Parathyroid adenoma (tissue), 2 donors: ENCODE results near the gene PRKCH.

ENCODE experiments used
- H2AFZ ChIP-seq: fragments of 300-600 bp; sonication (generic); one replicate; pipeline ENCODE4 v1.7.0; 2017; ENCODE audit warnings: antibody characterized with exemption, mild to moderate bottlenecking
- H3K27ac ChIP-seq: fragments of 300-600 bp; sonication (generic); one replicate; pipeline ENCODE4 v1.7.0; 2017
- H3K27me3 ChIP-seq: fragments of 300-600 bp; sonication (generic); one replicate; pipeline ENCODE4 v1.7.0; 2017; ENCODE audit warnings: low read length; ENCODE audit not compliant: control insufficient read depth, insufficient read depth
- H3K36me3 ChIP-seq: fragments of 300-600 bp; sonication (generic); one replicate; pipeline ENCODE4 v1.7.0; 2017; ENCODE audit warnings: low read length; ENCODE audit not compliant: control insufficient read depth, insufficient read depth
- H3K4me1 ChIP-seq: fragments of 300-600 bp; sonication (generic); one replicate; pipeline ENCODE4 v1.7.0; 2017; ENCODE audit warnings: control low read depth
- H3K4me2 ChIP-seq: fragments of 300-600 bp; sonication (generic); one replicate; pipeline ENCODE4 v1.7.0; 2017; ENCODE audit warnings: low read length
- H3K4me3 ChIP-seq: fragments of 300-600 bp; sonication (generic); one replicate; pipeline ENCODE4 v1.7.0; 2017; ENCODE audit warnings: low read depth, low read length
- H3K79me2 ChIP-seq: fragments of 300-600 bp; sonication (generic); one replicate; pipeline ENCODE4 v1.7.0; 2017; ENCODE audit warnings: control low read depth
- H3K9ac ChIP-seq: fragments of 300-600 bp; sonication (generic); one replicate; pipeline ENCODE4 v1.7.0; 2017; ENCODE audit warnings: mild to moderate bottlenecking
- H3K9me3 ChIP-seq: fragments of 300-600 bp; sonication (generic); one replicate; pipeline ENCODE4 v1.7.0; 2017; ENCODE audit warnings: low read length; ENCODE audit not compliant: control insufficient read depth
- TF ChIP-seq, protein P1 (sequence below): fragments of 300-600 bp; sonication (generic); IDR thresholded peaks from one replicate; pipeline ENCODE4 v1.7.0; 2017; ENCODE audit warnings: antibody characterized with exemption, mild to moderate bottlenecking
- donor health status: primary hyperparathyroidism.

The PRKCH gene

DNA sequence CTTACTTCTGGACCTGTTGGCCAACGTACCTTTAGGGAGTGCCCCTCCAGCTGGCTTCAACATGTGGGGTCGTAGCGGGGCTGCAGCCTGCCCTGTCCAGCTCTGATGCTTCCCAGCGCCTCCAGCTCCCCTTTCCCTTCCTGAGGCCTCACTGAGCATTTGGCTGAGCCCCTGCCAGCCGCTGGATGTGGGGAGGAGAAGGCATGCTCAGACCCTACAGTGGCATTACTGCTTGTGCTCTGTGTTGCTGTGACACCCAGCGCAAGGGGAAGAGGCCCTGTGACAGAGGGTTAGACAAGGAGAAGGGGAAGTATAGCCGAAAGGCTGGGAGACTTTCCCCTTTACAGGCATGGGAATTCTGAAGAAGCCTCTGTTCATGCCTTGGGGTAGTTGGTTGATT lies 145.9 kb downstream of the PRKCH start:
- Histone ChIP-seq H3K9ac (no peak overlapping the region), H3K4me1 (peaks cover 9% of the 10 kb centered on the region), H3K27ac (no peak overlapping the region)

DNA sequence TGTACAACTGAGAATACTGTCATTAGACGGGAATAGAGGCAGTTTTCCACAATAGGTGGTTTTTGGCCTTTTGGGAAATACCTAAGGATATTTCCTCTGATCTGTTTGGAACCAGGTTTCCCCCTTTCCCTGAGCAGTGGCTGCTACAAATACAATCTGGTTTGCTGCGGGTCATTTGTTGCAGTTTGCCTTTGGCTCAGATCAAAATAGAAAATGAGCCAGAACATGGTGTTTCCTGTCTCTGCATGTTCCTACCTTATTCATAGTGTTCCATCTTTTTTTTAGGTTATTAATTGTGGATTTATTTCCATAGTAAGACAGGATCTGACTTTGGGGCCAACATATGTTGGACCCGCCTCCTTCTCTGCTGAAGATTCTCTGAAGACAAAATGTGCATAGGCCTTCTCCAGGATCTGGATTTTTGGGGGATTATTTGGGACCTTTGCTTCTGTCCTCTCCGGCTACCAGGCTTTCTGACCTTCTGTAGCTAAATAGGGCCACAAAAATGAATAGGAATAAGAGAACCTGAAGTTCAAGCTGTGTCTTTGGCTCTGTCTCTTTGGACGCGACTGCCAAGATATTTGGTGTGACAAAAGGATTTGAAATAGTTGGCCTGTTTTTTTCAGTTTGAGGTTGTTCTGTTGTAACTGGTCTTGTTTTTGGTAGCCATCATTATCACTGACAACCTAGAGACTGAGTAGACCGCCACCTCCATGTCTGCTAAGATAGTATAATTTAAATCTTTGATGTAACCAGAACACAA lies 146.9 kb downstream of the PRKCH start:
- H3K9me3 ChIP-seq = no peaks in the 10 kb centered on the region
- H3K27ac ChIP-seq = no peak overlapping the region
- H3K4me2 ChIP-seq = no peak overlapping the region
- no peak overlapping the region for H3K4me3 ChIP-seq
- no peak overlapping the region for H2AFZ ChIP-seq
- H3K4me1 ChIP-seq = peaks cover 9% of the 10 kb centered on the region
- no peaks in the 10 kb centered on the region for H3K79me2 ChIP-seq
- H3K27me3 ChIP-seq = no peaks in the 10 kb centered on the region
- TF ChIP-seq, protein P1, sequence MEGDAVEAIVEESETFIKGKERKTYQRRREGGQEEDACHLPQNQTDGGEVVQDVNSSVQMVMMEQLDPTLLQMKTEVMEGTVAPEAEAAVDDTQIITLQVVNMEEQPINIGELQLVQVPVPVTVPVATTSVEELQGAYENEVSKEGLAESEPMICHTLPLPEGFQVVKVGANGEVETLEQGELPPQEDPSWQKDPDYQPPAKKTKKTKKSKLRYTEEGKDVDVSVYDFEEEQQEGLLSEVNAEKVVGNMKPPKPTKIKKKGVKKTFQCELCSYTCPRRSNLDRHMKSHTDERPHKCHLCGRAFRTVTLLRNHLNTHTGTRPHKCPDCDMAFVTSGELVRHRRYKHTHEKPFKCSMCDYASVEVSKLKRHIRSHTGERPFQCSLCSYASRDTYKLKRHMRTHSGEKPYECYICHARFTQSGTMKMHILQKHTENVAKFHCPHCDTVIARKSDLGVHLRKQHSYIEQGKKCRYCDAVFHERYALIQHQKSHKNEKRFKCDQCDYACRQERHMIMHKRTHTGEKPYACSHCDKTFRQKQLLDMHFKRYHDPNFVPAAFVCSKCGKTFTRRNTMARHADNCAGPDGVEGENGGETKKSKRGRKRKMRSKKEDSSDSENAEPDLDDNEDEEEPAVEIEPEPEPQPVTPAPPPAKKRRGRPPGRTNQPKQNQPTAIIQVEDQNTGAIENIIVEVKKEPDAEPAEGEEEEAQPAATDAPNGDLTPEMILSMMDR = no peak
- H3K36me3 ChIP-seq = no peaks in the 10 kb centered on the region
- no peak overlapping the region for H3K9ac ChIP-seq

More for the DNA sequence above, 145.9 kb downstream of the PRKCH start:
- H3K4me2 ChIP-seq = no peak overlapping the region
- no peaks in the 10 kb centered on the region for H3K9me3 ChIP-seq
- H3K79me2 ChIP-seq = no peaks in the 10 kb centered on the region
- H3K27me3 ChIP-seq = no peaks in the 10 kb centered on the region
- no peaks in the 10 kb centered on the region for H3K36me3 ChIP-seq
- H3K4me3 ChIP-seq = no peak overlapping the region
- TF ChIP-seq, protein P1 = no peak
- no peak overlapping the region for H2AFZ ChIP-seq

DNA sequence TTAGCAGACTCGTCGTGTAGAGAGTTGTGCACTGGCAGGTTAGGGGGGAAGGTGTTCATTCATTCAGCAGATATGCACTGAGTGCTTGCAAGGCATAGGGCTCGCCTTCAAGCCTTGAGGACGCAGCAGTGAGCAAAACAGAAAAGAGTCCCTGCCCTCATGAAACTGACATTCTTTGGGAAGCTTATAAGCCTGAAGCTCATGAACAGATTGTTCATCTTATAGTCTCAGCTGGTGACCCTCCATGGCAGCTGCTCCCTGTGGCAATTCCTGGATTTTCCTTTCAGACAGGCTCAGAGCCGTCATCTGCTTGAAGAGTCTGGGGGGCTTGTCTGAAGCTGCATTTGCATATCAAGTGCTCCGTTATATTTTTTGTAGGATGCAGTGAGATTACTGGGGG lies 148.4 kb downstream of the PRKCH start:
- no peak overlapping the region for H3K4me3 ChIP-seq
- H3K27ac ChIP-seq = no peak overlapping the region
- no peaks in the 10 kb centered on the region for H3K27me3 ChIP-seq
- TF ChIP-seq, protein P1 = no peak
- H3K4me1 ChIP-seq = peaks cover 9% of the 10 kb centered on the region
- no peak overlapping the region for H3K9ac ChIP-seq
- no peak overlapping the region for H3K4me2 ChIP-seq
- no peak overlapping the region for H2AFZ ChIP-seq
- H3K79me2 ChIP-seq = no peaks in the 10 kb centered on the region
- no peaks in the 10 kb centered on the region for H3K36me3 ChIP-seq
- H3K9me3 ChIP-seq = no peaks in the 10 kb centered on the region

DNA sequence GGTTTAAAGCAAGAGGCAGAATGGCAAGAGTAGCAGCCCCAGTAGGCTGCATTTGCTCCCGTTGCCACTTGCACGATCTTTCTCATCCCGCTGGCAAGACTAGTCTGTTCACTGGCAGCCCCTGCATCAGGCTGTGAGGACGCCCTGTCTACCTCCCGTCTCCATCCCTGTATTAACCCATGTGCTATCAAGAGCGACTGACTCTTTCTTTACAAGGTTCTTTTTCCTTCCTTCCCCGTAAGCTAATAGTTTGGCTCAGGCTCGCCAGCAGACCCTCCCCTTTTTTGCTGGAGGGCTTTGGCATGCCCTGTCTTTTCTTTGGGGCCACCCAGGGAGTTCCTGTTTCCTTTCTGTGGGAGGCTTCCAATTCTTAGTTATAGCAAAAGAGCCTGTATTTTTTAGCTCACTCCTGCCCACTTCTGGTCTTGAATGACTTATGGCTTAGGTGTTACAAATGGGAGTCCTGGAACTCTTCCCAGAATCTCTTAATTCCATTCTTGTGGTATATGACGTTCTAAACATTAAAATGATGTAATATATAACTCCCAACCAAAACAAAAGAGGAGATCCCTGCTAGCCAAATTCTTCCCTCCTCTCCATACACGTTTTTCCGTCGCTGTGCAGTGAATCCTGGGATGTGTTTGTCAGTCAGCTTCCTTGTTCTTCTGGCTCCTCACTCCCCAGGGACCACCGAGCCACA lies 149.0 kb downstream of the PRKCH start:
- no peaks in the 10 kb centered on the region for H3K27me3 ChIP-seq
- peak overlapping the region; percentile 60 for H3K27ac ChIP-seq
- no peaks in the 10 kb centered on the region for H3K9me3 ChIP-seq
- no peak overlapping the region for H3K4me3 ChIP-seq
- H3K36me3 ChIP-seq = no peaks in the 10 kb centered on the region
- H3K9ac ChIP-seq = no peak overlapping the region
- H3K79me2 ChIP-seq = no peaks in the 10 kb centered on the region
- H3K4me1 ChIP-seq = peaks cover 9% of the 10 kb centered on the region
- H2AFZ ChIP-seq = peak overlapping the region; percentile 11
- TF ChIP-seq, protein P1 = no peak
- peak overlapping the region; percentile 29 for H3K4me2 ChIP-seq
